Amniotic epithelial cell (primary cell): ENCODE results near the gene PTX4.

ENCODE experiments used
- DNase-seq: peaks from one replicate; pipeline ENCODE4 v3.0.0-alpha.2; 2010; ENCODE audit warnings: low read depth

PTX4 gene

DNA sequence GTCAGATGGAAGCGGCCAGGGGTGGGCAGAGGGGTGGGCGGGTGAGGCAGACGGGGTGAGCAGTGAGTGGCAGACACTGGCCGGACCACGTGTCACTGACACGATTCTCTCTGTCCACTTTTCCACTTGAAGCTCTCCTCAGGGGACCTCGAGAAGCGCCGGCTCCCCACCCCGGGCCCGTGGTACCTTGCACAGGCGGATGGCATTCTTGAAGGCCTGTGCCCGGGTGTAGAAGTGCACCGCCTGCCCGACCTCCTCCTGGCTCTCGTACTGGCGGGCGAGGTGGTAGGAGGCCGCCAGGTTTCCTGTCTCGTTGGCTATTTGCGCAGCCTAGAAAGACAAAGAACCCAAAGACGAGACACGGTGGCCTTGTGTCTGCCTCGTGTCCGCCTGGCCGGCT lies 35.6 kb upstream of the PTX4 start:
- no peak for DNase-seq

DNA sequence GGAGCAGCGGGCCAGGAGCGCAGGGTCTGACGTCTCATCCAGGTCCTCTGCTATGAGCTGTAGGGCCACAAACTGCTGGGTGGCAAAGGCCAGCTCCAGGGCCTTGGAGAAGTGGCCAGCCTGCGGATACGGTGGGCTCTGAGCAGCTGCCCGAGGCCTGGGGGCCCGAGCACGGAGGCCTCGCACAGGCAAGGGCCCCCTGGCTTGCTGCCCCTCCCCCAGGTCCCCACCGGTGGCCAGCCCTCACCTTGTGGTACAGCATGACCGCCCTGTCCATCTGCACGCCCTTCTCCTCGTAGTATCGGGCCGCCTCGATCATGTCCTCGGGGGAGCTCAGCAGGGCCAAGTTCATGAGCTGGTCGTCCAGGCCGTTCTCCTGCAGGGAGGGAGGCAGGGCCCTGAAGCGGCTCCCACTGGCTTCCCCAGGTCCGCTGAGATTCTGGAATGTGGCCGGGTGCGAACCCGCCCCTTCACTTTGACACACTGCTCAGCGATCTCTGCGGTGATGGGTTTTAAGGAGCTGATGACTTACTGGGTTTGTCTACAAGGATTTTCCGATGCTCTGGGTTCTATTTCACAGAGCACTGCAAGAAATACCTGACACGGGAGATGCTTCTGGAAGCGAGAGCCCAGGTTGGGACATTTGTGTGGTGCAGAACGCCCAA lies 35.0 kb upstream of the PTX4 start:
- no peak for DNase-seq

DNA sequence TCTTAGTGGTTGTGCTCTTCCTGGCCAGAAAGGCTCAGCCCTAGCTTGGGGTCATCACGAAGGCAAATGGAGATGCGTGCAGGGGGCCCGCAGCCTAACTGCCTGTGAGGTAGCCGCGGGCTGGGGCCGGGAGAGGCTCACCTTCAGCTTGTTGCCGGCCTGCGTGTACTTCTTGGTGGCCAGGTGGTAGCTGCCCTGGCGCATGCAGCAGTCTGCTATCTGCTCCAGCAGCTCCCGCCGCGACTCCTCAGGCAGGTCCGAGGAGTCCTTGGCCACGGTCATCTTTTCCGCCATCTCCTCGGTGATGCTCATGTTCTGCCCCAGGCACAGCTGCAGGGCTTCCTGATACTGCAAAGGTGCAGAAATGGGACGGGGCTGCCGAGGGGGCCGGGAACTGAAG lies 31.7 kb upstream of the PTX4 start:
- DNase-seq: no peak

DNA sequence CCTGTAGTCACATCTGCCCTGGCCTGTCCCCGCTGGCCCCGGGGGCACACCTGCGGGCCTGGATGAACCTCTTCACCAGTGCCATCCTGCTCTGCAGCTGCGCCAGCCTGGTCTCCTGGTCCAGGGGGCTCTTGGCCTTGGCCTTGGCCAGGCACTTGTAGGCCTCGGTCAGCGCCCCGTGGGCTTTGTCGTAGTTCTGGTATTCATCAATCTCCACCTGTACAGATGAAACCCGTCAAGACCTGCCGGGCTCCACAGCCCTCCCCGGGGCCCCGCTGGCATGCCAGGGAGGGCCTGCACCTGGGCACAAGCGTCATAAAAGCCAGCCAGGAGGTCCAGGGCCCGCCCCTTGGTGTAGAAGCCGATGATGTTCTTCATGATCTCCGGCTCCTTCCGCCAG lies 31.1 kb upstream of the PTX4 start:
- DNase-seq: no peak

DNA sequence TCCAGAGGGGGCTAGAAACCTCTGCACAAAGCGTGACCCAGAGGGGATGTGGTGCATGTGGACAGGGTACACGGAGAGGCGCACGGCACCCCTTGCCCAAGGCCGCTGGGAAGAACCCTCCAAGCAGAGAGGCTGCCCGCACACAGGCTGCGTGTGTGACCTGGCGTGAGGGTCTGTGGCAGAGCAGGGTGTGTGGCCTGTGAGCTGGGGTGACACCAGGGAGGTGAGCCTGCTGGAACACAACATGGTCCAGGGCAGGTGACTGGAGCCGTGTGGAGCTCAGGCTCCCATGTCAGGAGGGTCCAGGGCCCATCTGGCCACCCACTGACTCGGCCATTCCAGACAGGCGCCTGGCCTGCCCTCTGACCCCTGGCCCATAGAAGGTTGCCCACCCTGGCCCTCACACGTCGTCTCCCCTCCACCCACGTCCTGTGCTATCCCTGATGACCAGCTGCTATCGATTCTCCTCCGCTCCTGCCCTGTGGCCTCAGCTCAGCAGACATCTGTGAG lies 29.9 kb upstream of the PTX4 start:
- no peak for DNase-seq

DNA sequence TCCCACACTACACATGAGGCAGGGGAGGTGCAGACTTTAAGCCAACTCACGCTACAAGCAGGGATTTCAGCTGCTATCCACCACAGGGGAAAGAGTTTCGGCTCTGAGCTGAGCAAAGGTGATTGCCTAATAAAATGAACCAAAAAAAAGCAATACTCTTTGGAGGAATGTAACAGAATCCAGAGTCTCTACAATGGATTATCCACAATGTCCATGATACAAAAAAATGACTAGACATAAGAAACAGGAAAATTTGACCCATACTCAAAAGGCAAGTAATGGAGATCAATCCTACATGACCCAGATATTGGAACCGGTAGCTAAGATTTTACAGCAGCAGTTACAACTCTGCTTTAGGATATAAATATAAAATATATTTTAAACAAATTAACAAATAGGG lies 25.8 kb upstream of the PTX4 start:
- DNase-seq: no peak

DNA sequence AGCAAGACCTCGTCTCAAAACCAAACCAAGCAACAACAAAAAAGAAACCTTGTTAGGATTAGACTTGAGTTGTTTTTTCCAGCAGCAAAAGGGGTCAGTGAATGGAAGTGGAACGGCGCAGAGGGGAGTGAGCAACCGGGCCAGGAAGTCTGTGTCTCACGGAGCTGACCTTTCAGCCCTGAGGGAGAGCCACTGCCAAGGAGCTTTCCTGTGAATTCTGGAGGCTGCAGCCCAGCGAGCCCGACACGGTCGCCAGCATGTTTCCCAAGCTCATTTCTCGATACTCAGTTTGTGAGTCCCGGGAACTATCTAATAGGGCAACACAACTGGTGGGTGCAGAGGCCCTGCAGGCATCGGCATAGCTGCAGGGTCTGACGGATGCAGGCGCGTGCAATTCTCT lies 24.0 kb upstream of the PTX4 start:
- no peak for DNase-seq

DNA sequence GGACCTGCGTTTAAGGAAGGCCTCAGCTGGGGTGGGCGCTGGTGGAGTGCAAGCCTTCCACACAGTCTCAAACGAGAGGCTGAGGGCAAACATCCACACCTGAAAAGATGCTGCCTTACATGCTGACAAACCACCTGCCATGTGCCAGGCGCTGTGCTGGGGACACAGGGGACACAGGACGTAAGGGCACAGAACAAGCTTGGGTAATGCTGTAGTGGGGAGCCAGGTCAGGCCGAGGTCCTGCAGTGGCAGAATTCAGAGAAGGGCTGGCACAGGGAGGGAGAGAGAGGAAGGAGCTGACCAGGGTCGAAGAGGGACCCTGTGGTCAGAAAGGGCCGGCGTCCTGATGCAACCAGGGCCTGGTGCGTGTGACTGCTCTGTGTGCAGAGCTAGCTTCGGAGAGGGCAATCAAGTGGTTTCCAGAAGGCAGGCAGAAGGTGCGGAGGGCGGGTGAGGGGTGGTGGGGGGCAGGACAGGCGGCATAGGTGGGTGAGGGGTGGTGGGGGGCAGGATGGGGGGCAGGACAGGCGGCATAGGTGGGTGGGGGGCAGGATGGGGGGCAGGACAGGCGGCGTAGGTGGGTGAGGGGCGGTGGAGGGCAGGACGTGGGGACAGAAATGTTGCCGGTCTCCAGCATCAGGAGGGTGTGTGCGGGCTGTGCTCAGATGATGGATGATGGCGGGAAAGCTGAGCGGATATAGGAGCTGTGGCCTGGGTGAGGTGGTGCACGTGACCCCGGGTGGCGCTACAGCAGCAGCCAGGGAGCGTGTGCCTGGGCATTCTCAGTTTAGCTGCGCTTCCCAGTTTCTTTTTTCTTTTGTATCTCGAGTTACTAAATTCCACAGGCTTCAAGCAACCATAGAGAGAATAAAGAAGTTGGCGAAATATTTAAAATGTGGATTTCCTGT lies 23.2 kb upstream of the PTX4 start:
- peak; percentile 7 for DNase-seq

DNA sequence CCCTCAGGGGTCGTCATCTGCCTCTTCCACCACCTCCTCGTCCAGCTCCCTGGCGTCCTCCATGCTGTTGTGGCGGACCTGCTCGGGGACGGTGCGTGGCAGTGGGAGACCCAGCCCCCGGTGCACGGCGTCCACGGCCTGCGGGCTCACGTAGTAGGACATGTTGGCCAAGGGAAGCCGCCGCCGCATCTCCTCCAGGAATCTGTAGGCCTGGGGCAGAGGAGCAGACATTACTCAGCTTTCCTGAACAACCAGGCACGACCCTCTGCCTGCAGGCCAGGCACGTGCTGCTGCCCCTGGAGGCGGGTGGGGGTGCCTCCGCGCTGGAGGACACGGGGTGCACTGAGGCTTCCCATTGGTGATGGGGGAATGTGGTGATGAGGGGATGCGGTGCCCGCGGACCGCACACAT lies 22.2 kb upstream of the PTX4 start:
- DNase-seq: no peak

DNA sequence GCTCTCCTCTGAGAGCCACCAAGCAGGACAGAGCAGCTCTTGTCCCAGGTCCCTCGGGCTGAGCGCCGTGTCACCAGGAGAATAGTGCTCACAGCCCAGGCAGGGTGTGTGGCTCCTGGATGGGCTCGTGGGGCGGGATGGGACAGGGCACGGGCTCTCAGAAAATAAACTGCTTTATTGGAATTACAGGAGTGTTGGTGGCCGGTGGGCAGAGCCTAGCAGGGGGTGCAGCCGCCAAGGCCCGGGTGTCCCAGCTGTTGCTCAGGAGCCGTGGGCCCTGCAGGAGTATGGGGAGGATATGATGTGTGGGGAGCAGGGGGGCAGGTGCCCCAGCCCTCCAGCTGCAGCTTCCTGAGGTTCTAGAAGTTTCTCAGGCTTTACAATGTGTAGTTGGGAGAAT lies 21.5 kb upstream of the PTX4 start:
- no peak for DNase-seq

DNA sequence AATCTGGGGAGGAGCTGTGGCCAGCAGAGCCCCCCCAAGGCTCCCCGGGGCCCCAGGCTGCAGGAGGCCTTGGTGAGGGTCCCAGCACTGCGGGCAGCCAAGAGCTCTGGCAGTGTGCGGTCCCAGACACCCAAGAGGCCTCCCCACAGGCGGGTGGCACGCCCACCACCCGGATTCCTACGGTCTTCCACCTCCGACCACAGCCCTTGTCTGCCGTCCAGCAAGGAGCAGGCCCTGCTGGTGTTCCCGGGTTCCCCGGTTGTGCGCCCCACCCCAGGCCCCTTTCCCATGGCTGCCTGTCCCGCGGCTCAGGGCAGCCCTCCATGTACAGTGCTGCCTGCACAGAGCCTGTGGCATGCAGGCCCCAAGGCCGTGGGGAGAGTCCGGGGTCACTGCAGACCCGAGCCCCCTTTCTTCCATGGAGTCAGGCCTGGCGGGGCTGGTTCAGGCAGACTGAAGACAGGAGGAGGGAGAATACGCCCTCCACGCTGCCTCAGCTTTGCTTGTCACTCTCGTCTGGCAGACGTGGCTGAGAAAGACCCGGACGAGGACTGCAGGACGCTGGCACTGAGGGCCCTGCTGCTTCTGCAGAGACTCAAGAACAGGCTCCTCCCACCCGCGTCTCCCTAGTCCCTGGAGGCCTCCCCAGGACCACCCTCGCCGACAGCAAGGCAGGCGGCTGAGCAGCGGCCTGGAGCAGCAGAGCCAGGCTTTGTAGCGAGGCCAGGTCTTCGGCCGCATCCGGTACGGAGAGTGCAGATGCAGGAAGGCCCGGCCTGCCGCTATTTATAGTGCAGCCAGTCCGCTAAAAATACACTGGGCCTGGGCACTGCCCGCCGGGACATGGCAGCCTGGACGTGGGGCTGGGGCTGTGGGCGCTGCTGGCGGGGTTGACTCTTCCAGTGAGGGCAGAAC lies 20.8 kb upstream of the PTX4 start:
- no peak for DNase-seq

DNA sequence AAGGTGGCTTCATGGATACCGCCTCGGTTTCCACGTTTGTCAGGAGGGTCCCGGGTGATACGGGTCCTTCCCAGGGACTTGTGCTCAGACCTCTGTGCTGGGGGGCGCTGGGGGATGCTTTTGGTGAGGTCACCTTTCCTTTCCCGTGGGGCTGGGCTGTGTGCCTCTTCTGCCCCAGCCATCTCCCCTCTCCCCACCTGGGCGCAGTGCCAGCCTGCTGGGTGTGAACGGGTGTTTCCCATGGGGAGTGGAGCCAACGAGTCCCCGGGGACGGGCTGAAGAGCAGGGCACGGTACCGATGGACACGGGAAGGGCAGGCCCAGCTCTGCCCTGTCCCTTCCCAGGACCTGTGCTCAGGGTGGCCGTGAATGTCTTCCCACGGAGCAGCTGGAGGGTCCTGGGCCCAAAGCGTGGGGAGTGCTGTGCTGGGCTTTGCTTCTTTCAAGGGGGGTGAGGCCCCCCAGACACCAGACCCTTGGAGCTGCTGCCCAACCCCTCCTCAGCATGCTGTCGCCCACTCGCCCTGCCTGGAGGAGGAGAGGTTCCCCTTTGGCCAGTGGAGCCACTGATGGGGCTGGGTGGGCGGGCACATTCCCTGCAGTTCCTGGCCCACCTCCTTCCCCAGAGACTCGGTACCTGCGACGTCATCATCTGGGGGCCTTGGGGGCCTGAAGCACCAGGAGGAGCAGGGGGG lies 19.9 kb upstream of the PTX4 start:
- no peak for DNase-seq

DNA sequence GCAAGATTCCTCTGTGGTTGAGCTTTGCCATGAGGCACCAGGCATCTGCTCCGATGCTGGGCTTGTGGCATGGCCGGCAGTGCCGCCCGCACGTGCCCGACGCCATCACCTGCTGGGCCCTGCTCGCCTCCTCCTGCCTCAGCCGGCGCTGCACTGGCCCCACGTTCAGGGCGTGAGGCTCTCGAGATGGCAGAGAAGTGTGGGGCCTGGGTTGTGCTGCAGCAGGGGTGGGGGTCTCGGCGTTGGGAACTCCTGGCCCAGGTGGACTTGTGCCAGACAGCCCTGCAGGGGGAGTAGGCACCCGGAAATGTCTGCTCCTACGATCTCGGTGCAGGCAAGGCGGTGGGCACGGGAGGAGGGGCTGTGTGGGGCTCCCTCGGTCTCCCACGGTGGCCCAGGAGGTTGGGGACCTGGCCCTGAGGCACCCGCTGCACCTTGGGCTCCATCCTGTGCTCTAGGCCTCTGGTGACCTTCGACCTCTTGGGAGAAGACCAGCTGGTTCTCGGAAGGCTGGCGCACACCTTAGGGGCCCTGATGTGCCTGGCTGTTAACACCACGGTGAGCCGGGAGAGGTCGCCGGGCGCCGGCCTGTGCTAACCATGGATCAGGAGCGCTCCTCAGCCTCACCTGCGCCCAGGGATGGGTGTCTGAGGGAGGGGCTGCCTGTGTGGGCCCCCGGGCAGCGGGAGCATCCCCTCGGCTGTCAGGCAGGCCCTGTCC lies 17.9 kb upstream of the PTX4 start:
- no peak for DNase-seq

DNA sequence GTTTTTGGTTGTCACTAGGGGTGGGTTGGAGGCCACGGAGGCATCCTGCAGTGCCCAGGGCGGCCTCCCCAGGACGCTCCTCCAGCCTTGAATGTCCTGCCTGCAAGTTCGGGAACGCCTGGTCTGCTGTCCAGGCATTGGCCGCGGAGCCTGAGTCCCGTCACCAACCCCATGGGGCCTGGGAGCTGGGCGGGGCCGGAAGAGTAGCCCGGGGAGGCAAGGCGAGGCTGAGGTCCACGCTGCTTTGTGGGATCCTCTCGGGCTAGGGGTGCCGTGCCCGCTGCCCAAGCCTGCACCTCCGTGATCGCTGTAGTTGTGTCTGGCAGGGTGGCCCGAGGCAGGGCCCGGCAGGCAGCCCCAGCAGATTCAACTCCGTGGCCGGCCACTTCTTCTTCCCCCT lies 17.2 kb upstream of the PTX4 start:
- no peak for DNase-seq

DNA sequence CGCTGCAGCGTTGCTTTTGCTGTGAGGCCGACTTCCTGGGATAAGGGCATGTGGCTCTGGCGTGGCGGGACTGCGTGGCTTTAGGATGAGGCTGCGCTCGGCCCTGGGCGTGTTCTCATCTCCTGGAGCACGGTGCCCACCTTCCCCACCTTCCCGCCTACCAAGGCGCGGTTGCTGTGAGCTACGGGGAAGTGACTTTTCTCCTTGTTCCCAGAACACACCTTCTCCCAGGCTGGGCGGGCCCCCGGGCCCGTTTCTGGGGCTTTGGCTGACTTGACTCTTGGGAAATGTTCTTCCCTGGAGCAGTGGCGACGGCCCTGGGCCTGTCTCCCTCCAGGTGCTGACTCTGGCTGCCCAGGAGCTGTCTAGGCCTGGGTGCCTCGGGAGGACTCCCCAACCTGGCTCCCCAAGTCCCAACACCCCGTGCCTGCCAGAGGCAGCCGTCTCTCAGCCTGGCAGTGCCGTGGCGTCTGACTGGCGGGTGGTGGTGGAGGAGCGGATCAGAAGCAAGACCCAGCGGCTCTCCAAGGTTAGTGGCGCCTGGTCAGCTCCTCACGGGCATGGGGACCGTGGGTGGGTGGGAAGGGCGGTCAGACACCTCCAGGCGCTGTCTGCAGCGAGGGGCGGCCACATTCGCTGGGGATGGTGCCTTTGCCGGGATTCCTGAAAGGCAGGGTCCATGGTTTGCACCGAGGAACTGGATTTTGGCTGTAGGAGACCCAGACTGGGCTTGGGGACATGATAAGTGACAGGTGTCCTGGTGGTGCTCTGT lies 16.5 kb upstream of the PTX4 start:
- DNase-seq: no peak

DNA sequence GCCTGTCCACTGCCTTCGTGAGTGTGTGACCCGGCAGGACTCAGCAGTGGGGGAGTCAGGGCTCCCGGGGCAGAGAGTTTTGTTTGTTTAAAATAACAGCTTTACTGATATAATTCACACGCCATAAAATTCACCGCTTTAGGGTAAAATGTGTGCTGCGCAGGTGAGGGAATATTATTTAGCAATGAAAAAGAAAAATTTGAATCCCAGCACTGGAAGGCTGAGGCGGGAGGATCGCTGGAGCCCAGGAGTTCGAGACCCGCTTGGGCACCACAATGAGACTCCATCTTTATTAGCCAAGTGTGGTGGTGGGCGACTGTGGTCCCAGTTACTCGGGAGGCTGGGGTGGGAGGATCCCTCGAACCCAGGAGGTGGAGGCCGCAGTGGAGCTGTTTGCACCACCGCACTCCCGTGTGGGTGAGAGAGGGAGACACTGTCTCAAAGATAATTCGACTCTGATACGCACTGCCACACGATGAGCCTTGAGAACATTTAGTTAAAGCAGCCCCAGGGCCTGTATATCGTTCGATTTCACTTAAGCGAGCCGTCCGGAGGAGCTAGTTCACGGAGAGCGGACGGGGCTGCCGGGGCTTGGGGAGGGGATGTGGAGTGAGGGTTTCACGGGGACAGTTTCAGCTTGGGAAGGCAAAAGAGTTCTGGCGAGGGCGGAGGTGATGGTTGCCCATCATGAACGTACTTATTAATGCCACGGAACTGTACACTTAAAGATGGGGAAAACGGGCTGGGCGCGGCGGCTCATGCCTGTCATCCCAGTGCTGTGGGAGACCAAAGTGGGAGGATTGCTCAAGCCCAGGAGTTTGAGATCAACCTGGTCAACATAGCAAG lies 14.6 kb upstream of the PTX4 start:
- no peak for DNase-seq

DNA sequence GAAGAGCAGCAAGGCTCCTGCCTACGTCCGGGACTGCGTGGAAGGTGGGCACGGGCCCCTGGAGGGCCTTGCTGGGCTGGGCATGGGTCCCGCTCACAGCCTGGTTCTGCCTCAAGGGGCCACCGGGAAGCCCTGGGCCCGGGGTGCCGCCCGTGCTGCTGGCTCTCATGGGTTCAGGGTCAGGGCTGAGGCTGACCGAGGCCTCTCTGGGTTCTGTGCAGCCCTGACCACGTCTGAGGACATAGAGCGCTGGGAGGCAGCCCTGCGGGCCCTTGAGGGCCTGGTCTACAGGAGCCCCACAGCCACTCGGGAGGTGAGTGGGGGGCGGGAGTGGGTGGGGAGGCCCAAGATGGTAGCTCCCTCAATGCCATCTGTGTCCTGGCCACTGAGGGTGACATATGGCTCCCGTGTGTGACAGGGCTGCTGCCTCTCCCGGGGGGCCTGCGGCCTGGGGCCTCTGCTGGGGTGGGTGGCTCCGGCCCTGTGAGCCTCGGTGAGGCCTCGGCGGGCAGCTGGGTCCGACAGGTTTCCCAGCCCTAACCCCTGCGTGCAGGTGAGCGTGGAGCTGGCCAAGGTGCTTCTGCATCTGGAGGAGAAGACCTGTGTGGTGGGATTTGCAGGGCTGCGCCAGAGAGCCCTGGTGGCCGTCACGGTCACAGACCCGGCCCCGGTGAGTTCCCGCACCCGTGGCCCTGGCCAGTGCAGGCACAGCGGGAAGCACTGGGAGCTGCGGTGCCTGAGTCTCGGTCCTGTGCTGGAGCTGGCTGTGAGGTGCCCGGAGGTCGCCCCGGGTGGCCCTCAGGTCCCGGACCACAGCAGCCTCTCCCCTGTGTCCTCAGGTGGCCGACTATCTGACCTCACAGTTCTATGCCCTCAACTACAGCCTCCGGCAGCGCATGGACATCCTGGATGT lies 13.6 kb upstream of the PTX4 start:
- no peak for DNase-seq

DNA sequence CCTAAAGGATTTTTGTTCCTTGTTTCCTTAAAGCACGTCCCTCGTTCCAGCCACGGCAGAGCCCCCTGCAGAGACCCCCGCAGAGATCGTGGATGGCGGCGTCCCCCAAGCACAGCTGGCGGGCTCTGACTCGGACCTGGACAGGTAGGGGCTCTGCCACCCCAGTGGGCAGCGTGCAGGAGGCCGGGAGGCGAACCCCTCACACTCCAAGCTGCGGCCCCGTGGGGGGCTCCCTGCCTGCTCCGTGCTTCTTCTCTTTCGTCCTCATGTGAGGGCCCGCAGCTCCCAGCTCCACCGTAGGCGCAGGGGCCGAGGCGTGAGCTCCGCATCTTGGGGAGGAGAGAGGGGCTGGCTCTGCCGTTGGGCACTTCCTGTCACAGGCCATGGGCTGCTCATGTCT lies 12.9 kb upstream of the PTX4 start:
- no peak for DNase-seq
